Measurements from ENCODE around the gene DPPA4.

The DPPA4 gene

DNA sequence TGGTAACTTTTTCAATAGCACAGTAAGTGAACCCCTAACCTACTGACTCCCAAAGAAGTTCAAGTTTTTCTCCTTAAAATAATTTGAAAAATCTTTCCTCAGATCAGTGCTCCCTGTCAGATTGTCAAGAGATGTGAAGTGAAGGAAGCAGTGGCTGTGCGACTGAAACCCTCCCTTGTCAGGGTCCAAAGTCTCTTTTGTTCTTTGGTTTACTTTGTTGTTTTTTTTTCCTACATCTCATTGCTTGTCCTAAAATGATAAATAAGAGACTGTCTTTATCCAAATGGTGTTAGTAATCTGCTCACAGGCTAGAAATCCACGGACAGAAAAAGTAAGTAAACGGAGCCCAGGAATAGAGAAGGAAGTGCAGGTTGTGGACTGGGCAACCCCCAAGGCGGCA lies 976 bp upstream of the DPPA4 start:
- no peak for FAIRE-seq

DNA sequence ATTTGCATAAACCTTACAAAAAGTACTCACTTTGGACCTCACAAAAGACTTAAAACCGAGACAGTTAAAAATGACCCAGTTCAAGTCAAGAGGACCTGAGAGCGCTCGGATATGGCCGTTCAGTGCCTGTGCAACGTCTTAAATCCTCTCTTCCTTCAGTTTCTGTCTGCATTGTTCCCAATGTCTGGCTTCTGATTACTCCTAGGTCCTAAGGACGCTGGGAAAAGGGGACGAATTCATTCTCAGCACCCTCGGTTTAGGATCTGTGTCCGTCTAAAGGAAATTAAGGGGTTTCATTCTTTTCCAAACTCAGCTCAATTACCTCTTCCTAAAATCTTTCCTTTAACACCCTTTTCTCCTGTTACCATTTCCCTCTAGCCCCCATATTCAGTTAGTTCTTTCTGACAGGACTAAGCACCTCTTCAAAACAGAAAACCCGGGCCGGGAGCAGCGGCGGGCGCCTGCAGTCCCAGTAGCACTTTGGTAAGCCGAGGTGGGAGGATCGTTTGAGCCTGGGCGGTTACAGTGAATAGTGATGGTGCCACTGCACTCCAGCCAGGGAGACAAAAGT lies 970 bp downstream of the DPPA4 start:
- no peak for FAIRE-seq

DNA sequence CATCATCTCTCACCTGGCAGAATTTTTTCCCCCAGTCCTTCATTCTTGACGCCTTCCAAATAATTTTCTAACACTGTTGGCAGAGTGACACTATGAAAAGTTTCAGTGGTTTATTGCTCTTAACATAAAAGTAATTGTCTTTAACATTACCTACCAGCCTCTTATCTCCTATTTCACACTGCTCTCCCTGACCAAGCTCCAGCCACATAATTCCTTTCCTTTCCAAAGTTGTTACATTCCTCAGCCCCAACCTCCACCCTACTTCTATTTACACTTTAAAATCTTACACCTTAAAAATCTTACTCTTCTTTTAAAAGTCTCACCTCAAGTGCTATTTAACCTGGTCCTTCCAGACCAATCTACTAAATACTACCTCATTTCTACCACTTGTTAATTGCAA lies 2.8 kb downstream of the DPPA4 start:
- no peak for FAIRE-seq

DNA sequence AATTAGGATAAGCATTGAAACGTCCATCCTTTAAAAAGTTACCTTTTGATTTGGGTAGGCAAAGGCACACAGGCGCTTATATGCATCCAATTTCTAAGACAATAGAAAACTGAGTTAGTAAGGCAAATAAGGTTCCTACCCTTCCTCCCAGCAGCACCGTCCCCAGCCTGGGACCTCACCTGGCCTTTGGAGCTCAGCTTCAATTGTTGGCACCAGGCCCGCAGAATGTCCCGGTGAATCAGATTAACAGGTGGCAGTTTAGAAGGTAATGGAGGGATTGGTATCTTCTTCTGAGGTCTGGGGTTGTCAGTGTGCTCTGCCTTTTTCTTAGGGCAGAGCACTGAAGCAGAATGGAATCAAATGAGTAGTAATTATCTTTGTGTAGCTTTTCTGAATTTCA lies 5.7 kb downstream of the DPPA4 start:
- FAIRE-seq = no peak

DNA sequence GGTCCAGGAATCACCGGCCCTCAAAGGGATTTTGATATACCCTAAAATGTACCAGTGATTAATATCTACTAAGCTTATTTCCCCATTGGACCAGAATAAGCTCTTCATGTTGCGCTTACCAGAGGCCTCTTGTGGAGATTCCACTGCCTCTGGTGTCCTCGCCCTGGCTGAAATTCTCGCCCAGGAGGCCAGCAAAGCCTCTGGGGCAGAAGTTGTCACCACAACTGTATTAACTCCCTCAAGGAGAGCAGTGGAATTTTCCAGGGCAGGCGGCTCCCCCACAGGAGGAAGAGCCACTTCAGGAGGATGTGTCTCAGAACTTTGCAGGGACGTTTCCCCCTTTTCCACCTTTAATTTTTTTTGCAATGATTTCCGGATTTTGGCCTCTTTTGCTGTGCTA lies 6.9 kb downstream of the DPPA4 start:
- no peak for FAIRE-seq

DNA sequence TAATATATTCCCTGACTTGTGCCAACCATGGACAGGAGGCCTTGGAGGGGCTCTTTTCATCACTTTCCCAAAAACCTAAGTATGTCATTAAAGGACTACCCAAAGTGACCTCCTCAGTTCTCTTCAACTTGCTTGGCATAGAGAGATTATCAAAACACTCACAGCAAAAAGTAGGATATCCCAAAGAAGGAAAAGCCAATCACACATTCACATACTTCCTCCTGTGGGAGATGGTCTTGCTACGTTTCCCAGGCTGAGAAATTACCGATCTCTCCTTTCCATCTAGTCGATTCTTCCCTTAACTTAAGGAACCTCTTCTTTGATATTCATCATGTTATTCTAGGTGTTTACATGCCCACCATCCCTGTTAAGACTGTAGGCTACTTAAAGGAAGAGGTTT lies 9.1 kb downstream of the DPPA4 start:
- FAIRE-seq = no peak

DNA sequence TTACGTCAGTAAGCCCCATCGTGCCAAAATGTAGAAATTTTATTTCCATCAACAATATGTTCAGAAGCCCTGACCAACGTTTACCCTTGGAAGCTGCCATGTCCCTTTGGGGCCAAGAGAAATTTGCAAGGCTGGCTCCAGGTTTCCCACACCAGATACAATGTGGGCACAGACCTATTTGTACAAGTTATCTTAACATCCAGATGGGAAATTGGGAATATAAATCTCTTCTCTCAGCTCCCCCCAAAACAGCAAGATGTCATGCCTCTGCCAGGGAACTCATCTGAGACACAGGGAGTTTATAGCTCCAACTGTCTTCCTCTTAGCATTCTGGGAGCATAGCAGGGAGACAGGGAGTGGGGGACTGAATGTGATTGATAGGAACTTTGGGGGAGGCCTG lies 11.7 kb downstream of the DPPA4 start:
- no peak for FAIRE-seq

DNA sequence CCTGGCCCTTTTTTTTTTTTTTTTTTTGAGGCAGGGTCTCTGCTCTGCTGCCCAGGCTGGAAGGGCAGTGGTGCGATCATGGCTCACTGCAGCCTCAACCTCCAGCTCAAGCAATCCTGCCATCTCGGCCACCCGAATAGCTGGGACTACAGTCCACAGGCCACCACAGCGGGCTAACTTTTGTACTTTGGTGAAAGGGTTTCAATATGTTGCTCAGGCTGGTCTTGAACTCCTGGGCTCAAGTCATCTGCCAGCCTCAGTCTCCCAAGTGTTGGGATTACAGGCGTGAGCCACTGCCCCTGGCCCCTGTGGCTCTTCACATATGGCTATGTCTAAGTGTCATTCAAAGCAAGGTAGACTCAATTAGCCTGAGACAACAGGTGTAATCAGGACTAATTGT lies 12.2 kb downstream of the DPPA4 start:
- no peak for FAIRE-seq

DNA sequence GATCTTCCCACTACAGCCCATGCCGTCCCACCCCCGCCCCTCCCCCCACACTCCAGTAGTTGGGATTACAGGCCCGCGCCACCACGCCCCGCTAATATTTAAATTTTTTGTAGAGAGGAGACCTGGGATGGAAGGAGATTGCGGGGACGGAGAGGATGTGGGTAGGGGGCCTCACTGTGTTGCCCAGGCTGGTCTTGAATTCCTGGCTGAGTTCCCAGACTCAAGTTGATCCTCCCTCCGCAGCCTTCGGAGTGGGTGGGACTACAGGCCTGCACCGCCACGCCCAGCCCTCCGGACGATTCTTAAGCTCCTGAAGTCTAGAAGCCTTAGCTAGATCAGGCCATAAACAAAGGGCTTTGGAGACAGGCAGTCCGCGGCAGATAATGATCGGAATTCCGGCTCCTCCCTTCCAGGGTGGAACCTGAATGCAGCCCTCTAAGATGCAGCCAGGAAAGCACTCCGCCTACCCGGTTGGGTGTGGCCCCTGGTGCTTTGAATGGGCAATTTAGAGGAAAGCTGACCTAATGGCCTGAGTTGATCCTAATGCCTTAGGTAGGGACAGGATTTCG lies 21.1 kb downstream of the DPPA4 start, which contains the start of gene DPPA2:
TSS of gene DPPA2 (minus strand) at position 356 of the 569 bp plus-strand sequence. CDS start 1,975 bp downstream, outside the sequence.
- FAIRE-seq = no peak

DNA sequence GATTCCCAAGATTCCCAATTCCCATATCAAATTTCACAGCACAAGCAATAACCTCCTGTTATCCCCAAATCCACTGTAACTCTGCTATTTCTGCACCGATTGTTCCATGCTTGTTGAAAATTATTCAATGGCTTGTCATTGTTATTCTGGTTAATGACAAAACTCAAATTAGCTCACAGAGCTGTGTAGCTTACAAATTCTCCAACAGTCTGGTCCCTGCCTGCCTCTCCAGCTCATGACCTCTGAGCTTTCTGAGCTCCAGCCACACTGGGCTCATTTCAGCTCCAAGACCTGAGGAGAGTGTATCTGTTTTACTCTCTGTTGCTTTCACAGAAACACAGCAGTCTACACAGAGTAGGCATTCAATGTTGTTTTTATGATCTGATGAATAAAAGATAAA lies 24.3 kb downstream of the DPPA4 start:
- no peak for FAIRE-seq

DNA sequence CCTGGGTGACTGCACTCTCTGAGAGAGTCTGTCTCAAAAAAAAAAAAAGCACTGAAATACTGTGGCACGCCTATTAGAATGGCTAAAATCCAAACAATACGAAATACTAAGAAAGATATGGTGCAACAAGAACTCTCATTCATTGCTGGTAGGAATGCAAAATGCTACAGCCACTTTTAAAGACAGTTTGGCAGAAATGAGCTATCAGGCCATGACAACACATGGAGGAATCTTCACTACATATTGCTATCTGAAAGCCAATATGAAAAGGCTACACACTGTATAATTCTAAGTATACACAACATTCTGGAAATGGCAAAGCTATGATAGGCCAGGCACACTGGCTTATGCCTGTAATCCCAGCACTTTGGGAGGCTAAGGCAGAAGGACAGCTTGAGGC lies 39.9 kb downstream of the DPPA4 start:
- no peak for FAIRE-seq

DNA sequence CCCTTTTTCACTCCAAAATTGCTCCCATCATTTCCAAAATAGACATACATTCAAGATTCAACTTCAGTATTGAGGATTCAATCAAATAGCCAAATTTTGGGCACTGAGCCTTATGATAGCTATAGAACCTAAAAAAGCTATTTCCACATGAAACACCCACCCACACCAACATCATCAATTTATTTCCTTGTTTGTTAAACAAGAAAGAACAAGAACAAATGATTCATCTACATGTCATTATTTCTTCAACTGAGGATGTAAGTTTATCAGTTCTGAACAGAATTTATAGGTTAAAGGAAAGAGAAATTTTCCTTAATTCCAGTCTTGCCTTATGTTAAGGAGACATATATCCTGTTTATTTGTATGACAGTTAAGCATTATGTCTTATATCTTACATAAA lies 53.3 kb downstream of the DPPA4 start:
- no peak for FAIRE-seq

DNA sequence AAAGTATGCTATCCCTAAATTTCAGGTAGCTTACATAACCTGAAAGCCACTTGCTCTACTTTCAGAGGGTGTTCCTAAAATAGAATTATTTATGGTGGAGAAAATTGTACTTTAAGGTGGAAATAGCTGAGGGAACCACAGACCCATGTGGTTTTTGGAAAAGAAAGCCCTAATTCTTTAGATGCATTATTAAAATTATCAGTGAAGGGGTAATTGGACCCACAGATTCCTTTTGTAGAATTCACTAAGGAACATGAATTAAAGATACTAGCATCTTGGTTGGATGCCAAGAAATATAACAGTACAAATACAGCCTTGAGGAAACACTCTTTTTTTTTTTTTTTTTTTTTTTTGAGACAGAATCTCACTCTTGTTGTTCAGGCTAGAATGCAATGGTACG lies 58.8 kb downstream of the DPPA4 start:
- FAIRE-seq = no peak

DNA sequence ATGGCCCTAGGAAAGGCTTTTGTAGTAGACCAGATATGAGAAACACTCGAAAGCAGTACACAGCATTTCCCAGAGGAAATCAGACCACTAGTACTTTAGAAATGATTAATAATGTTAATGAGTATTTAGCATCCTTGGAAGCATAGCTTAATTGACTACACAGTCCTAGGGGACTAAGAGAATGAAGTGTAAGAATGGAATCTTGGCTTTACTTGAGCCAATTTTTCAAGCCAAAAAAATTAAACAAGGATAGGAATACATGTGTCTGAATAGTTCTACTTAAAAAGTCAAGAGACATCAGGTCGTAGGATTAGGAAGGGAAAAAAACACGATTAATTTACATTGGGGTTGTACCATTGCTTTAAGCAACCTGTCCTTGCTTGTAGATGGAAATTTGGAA lies 59.2 kb downstream of the DPPA4 start:
- no peak for FAIRE-seq
